Neuronal stem cell (in vitro differentiated cells): ENCODE data around the gene ACMSD.

Experiments
- DNase-seq: peaks from one replicate; pipeline ENCODE4 v3.0.0-alpha.2; 2013; ENCODE audit warnings: low spot score
- H2AFZ ChIP-seq: one replicate; pipeline ENCODE4 v1.6.1; 2013; ENCODE audit warnings: mild to moderate bottlenecking, low read length, inconsistent platforms
- H2AK5ac ChIP-seq: 2 replicates; pipeline ENCODE4 v1.6.1; 2013; ENCODE audit warnings: low read depth, mild to moderate bottlenecking, inconsistent platforms, low read length, moderate library complexity, mixed read lengths
- H2BK120ac ChIP-seq: 2 replicates; pipeline ENCODE4 v1.6.1; 2013; ENCODE audit warnings: low read depth, mild to moderate bottlenecking, inconsistent platforms, low read length, moderate library complexity, mixed read lengths
- H2BK12ac ChIP-seq: one replicate; pipeline ENCODE4 v1.6.1; 2013; ENCODE audit warnings: low read length, inconsistent platforms
- H2BK15ac ChIP-seq: 2 replicates; pipeline ENCODE4 v1.6.1; 2013; ENCODE audit warnings: mild to moderate bottlenecking, low read length, inconsistent platforms, mixed read lengths
- H2BK5ac ChIP-seq: one replicate; pipeline ENCODE4 v1.6.1; 2013; ENCODE audit warnings: inconsistent platforms, mild to moderate bottlenecking, low read length, moderate library complexity
- H3K14ac ChIP-seq: one replicate; pipeline ENCODE4 v1.6.1; 2013; ENCODE audit warnings: low read length, inconsistent platforms
- H3K18ac ChIP-seq: 2 replicates; pipeline ENCODE4 v1.6.1; 2013; ENCODE audit warnings: low read length, inconsistent platforms
- H3K23ac ChIP-seq: 2 replicates; pipeline ENCODE4 v1.6.1; 2013; ENCODE audit warnings: low read depth, mild to moderate bottlenecking, mixed read lengths, low read length, inconsistent platforms; ENCODE audit not compliant: poor library complexity
- H3K27ac ChIP-seq: replicated peaks from 3 replicates; pipeline ENCODE4 v1.5.1; 2013; ENCODE audit warnings: low read length, inconsistent platforms
- H3K27me3 ChIP-seq, 3 experiments: 2 replicates each; pipeline ENCODE4 v1.6.1; 2013; ENCODE audit warnings: low read length in 3 of 3, mild to moderate bottlenecking in 2 of 3, inconsistent platforms in 1 of 3, low read depth in 1 of 3, mixed read lengths in 1 of 3, moderate library complexity in 1 of 3; ENCODE audit not compliant: control insufficient read depth in 3 of 3, insufficient read depth in 3 of 3
- H3K36me3 ChIP-seq, 2 donors: replicated peaks in 1 of 2; 2 replicates each; pipeline ENCODE4 v1.6.1; 2013; ENCODE audit warnings: low read length in 2 of 2; ENCODE audit not compliant: control insufficient read depth in 2 of 2, insufficient read depth in 2 of 2
- H3K4ac ChIP-seq: 2 replicates; pipeline ENCODE4 v1.6.1; 2013; ENCODE audit warnings: inconsistent platforms, mild to moderate bottlenecking, low read length, moderate library complexity
- H3K4me1 ChIP-seq, 2 donors: 1 replicate in 1 of 2; 2 replicates in 1 of 2; pipeline ENCODE4 v1.6.1; 2013; ENCODE audit warnings: low read length in 2 of 2, low read depth in 1 of 2; ENCODE audit not compliant: control insufficient read depth in 2 of 2, insufficient read depth in 1 of 2
- H3K4me2 ChIP-seq: one replicate; pipeline ENCODE4 v1.6.1; 2013; ENCODE audit warnings: mild to moderate bottlenecking, low read length, inconsistent platforms; ENCODE audit not compliant: insufficient read depth, poor library complexity, severe bottlenecking
- H3K4me3 ChIP-seq, 2 donors: 2 replicates each; pipeline ENCODE4 v1.5.1; 2013; ENCODE audit warnings: low read length in 2 of 2, mild to moderate bottlenecking in 2 of 2, inconsistent platforms in 1 of 2, moderate library complexity in 1 of 2
- H3K79me1 ChIP-seq: one replicate; pipeline ENCODE4 v1.6.1; 2013; ENCODE audit warnings: low read depth, mild to moderate bottlenecking, inconsistent platforms, low read length, moderate library complexity
- H3K9ac ChIP-seq: one replicate; pipeline ENCODE4 v1.6.1; 2013; ENCODE audit warnings: mild to moderate bottlenecking, low read depth, low read length, inconsistent platforms; ENCODE audit not compliant: poor library complexity
- H3K9me3 ChIP-seq, 2 donors: replicated peaks in 1 of 2; 2 replicates each; pipeline versions ENCODE3 to v1.6.1; 2013; ENCODE audit warnings: low read length in 2 of 2, mild to moderate bottlenecking in 2 of 2, inconsistent platforms in 1 of 2, low read depth in 1 of 2, mixed read lengths in 1 of 2, moderate library complexity in 1 of 2; ENCODE audit not compliant: control insufficient read depth in 2 of 2, insufficient read depth in 1 of 2
- H4K8ac ChIP-seq: one replicate; pipeline ENCODE4 v1.6.1; 2013; ENCODE audit warnings: low read depth, mild to moderate bottlenecking, inconsistent platforms, low read length, moderate library complexity
- H4K91ac ChIP-seq: one replicate; pipeline ENCODE4 v1.6.1; 2013; ENCODE audit warnings: low read length, low read depth, mild to moderate bottlenecking, inconsistent platforms; ENCODE audit not compliant: poor library complexity
- WGBS, 2 donors: extraction: QIAGEN DNeasy Blood & Tissue Kit; methylation state at CpG; one replicate each; pipeline ENCODE4 v1.1.7; 2013; ENCODE audit warnings: missing lambda C conversion rate in 2 of 2, mixed read lengths in 1 of 2; ENCODE audit not compliant: insufficient read length in 2 of 2, insufficient replicate concordance in 1 of 2; ENCODE audit errors: extremely low coverage in 2 of 2; 5-methylcytosine and 5-hydroxymethylcytosine counted together

Gene ACMSD

GRCh38 chr2:134926231-134926931 lies 88.0 kb downstream of the ACMSD start:
- no peak overlapping the region for H3K4ac ChIP-seq
- no peak overlapping the region for H2BK120ac ChIP-seq
- H3K36me3 ChIP-seq = peaks cover 0 to 81% of the 10 kb centered on the region in 2 donors
- H2AFZ ChIP-seq = no peak overlapping the region
- H2BK12ac ChIP-seq = no peak overlapping the region
- no peak overlapping the region for H2AK5ac ChIP-seq
- no peak overlapping the region for H3K4me3 ChIP-seq
- no peak overlapping the region for H3K4me2 ChIP-seq
- DNase-seq = no peak
- H3K18ac ChIP-seq = no peak overlapping the region
- no peak overlapping the region for H3K14ac ChIP-seq
- no peak overlapping the region for H2BK5ac ChIP-seq
- no peak overlapping the region for H4K91ac ChIP-seq
- H3K23ac ChIP-seq = no peak overlapping the region
- no peaks in the 10 kb centered on the region for H3K27me3 ChIP-seq
- no CpG with 5 or more reads among the region's 3 CpGs for WGBS, 2 donors
- no peaks in the 10 kb centered on the region for H3K9me3 ChIP-seq
- H4K8ac ChIP-seq = no peak overlapping the region
- peaks cover 3% of the 10 kb centered on the region for H3K79me1 ChIP-seq
- H2BK15ac ChIP-seq = no peak overlapping the region
- H3K4me1 ChIP-seq = no peaks in the 10 kb centered on the region
- H3K27ac ChIP-seq = no peak overlapping the region
- no peak overlapping the region for H3K9ac ChIP-seq

GRCh38 chr2:134927195-134927594 lies 88.8 kb downstream of the ACMSD start:
- no peak overlapping the region for H4K8ac ChIP-seq
- no peak overlapping the region for H3K14ac ChIP-seq
- no peak overlapping the region for H2AK5ac ChIP-seq
- H2BK120ac ChIP-seq = no peak overlapping the region
- H2AFZ ChIP-seq = no peak overlapping the region
- H3K4me1 ChIP-seq = no peaks in the 10 kb centered on the region
- H2BK5ac ChIP-seq = no peak overlapping the region
- no peaks in the 10 kb centered on the region for H3K9me3 ChIP-seq
- peaks cover 2% of the 10 kb centered on the region for H3K79me1 ChIP-seq
- no peak for DNase-seq
- no peaks in the 10 kb centered on the region for H3K27me3 ChIP-seq
- no peak overlapping the region for H3K4me3 ChIP-seq
- H3K4ac ChIP-seq = no peak overlapping the region
- H2BK15ac ChIP-seq = no peak overlapping the region
- H3K4me2 ChIP-seq = no peak overlapping the region
- peaks cover 0 to 81% of the 10 kb centered on the region in 2 donors for H3K36me3 ChIP-seq
- H4K91ac ChIP-seq = no peak overlapping the region
- WGBS, 2 donors = no CpG with 5 or more reads among the region's 3 CpGs
- H3K18ac ChIP-seq = no peak overlapping the region
- no peak overlapping the region for H3K27ac ChIP-seq
- no peak overlapping the region for H3K9ac ChIP-seq
- no peak overlapping the region for H3K23ac ChIP-seq
- H2BK12ac ChIP-seq = no peak overlapping the region

GRCh38 chr2:134932864-134933526 lies 94.6 kb downstream of the ACMSD start:
- no peaks in the 10 kb centered on the region for H3K9me3 ChIP-seq
- WGBS, 2 donors = no CpG with 5 or more reads among the region's 3 CpGs
- no peaks in the 10 kb centered on the region for H3K79me1 ChIP-seq
- H3K23ac ChIP-seq = no peak overlapping the region
- H3K4ac ChIP-seq = no peak overlapping the region
- no peak overlapping the region for H4K91ac ChIP-seq
- H3K4me2 ChIP-seq = no peak overlapping the region
- no peak overlapping the region for H2BK15ac ChIP-seq
- no peaks in the 10 kb centered on the region for H3K4me1 ChIP-seq
- H3K14ac ChIP-seq = no peak overlapping the region
- H3K27me3 ChIP-seq = no peaks in the 10 kb centered on the region
- no peak overlapping the region for H3K27ac ChIP-seq
- no peak overlapping the region for H3K18ac ChIP-seq
- H2AK5ac ChIP-seq = no peak overlapping the region
- no peak overlapping the region for H4K8ac ChIP-seq
- DNase-seq = no peak
- H2BK12ac ChIP-seq = no peak overlapping the region
- H3K4me3 ChIP-seq = no peak overlapping the region
- no peak overlapping the region for H2AFZ ChIP-seq
- H2BK5ac ChIP-seq = no peak overlapping the region
- H2BK120ac ChIP-seq = no peak overlapping the region
- no peak overlapping the region for H3K9ac ChIP-seq
- H3K36me3 ChIP-seq = peaks cover 0 to 84% of the 10 kb centered on the region in 2 donors

- Histone ChIP-seq H3K4me2 (no peak overlapping the region), H2BK15ac (no peak overlapping the region), H3K79me1 (no peaks in the 10 kb centered on the region), H2AFZ (no peak overlapping the region), H2BK5ac (no peak overlapping the region), H3K27me3 (no peaks in the 10 kb centered on the region), H3K4ac (no peak overlapping the region), H3K18ac (no peak overlapping the region), H3K4me3 (no peak overlapping the region), H2BK12ac (no peak overlapping the region), H2AK5ac (no peak overlapping the region), H2BK120ac (no peak overlapping the region), H3K36me3 (peaks cover 0 to 85% of the 10 kb centered on the region in 2 donors), H3K4me1 (no peaks in the 10 kb centered on the region), H4K8ac (no peak overlapping the region), H3K27ac (no peak overlapping the region), H3K14ac (no peak overlapping the region), H3K9ac (no peak overlapping the region), H3K9me3 (no peaks in the 10 kb centered on the region), H4K91ac (no peak overlapping the region), H3K23ac (no peak overlapping the region)
- DNase-seq = no peak
- no CpG with 5 or more reads among the region's 1 CpG for WGBS, 2 donors
Measured at GRCh38 chr2:134933732-134934131, 95.3 kb downstream of the ACMSD start.
